Stimulated activated CD4-positive, alpha-beta T cell treated with anti-CD3 and anti-CD28 coated beads, Interleukin-12 subunit alpha, Interleukin-12 subunit beta, amount 100 ng/mL, for 4 hours (primary cell): ENCODE measurements around the gene MPST.
A peak's percentile ranks its signal among the peaks of the same experiment; 100 is the strongest.

Experiments used
- DNase-seq: peaks from one replicate; pipeline ENCODE4 v3.0.0-alpha.2; 2020

The MPST gene

GRCh38 chr22:37048133-37048532 is 28.6 kb downstream of the MPST start:
- DNase-seq: no peak

- DNase-seq: no peak
These were observed 29.7 kb downstream of the MPST start for GRCh38 chr22:37049224-37049623.

- DNase-seq: no peak
These were observed 31.4 kb downstream of the MPST start for GRCh38 chr22:37050913-37051312.

GRCh38 chr22:37051391-37052385 is 32.1 kb downstream of the MPST start, which contains the start of gene KCTD17:
KCTD17 (plus strand) TSS chr22:37051742; CDS start chr22:37051761, 19 bp downstream.
- peak; percentile 79 for DNase-seq

GRCh38 chr22:37052386-37053309 is 33.1 kb downstream of the MPST start:
- no peak for DNase-seq

- no peak for DNase-seq
These were observed 33.9 kb downstream of the MPST start for GRCh38 chr22:37053310-37054055.

GRCh38 chr22:37054056-37054395 is 34.5 kb downstream of the MPST start:
- no peak for DNase-seq

GRCh38 chr22:37054600-37055365 is 35.2 kb downstream of the MPST start:
- no peak for DNase-seq

GRCh38 chr22:37056246-37056645 is 36.7 kb downstream of the MPST start:
- DNase-seq: no peak

GRCh38 chr22:37057226-37057625 is 37.7 kb downstream of the MPST start:
- no peak for DNase-seq

- no peak for DNase-seq
These were observed 38.4 kb downstream of the MPST start for GRCh38 chr22:37057796-37058510.

- no peak for DNase-seq
These were observed 39.6 kb downstream of the MPST start for GRCh38 chr22:37058917-37059701.

GRCh38 chr22:37059876-37060449 is 40.4 kb downstream of the MPST start:
- no peak for DNase-seq

GRCh38 chr22:37060801-37061610 is 41.5 kb downstream of the MPST start:
- DNase-seq: peak; percentile 42

GRCh38 chr22:37061611-37062375 is 42.3 kb downstream of the MPST start:
- no peak for DNase-seq

- no peak for DNase-seq
These were observed 42.8 kb downstream of the MPST start for GRCh38 chr22:37062376-37062675.

GRCh38 chr22:37062702-37063381 is 43.3 kb downstream of the MPST start:
- no peak for DNase-seq
